Esophagus squamous epithelium (tissue), 4 donors: ENCODE data around the gene PPM1N.

Source experiments
- POLR2A ChIP-seq, 4 donors: fragments of 450-650 bp; IDR thresholded peaks; one replicate each; pipeline ENCODE4 v1.6.1; 2017; ENCODE audit warnings: antibody characterized with exemption in 4 of 4, mild to moderate bottlenecking in 4 of 4, moderate library complexity in 3 of 4
- TF ChIP-seq, protein P1 (sequence below), 6 experiments: fragments of 450-650 bp in 4 of 6; fragments of 200-600 bp in 2 of 6; sonication (generic) in 2 of 6; IDR thresholded peaks; one replicate each; pipeline ENCODE4 v1.5.1; 2016 to 2019; ENCODE audit warnings: antibody characterized with exemption in 6 of 6, mild to moderate bottlenecking in 4 of 6, moderate library complexity in 4 of 6

DNA sequence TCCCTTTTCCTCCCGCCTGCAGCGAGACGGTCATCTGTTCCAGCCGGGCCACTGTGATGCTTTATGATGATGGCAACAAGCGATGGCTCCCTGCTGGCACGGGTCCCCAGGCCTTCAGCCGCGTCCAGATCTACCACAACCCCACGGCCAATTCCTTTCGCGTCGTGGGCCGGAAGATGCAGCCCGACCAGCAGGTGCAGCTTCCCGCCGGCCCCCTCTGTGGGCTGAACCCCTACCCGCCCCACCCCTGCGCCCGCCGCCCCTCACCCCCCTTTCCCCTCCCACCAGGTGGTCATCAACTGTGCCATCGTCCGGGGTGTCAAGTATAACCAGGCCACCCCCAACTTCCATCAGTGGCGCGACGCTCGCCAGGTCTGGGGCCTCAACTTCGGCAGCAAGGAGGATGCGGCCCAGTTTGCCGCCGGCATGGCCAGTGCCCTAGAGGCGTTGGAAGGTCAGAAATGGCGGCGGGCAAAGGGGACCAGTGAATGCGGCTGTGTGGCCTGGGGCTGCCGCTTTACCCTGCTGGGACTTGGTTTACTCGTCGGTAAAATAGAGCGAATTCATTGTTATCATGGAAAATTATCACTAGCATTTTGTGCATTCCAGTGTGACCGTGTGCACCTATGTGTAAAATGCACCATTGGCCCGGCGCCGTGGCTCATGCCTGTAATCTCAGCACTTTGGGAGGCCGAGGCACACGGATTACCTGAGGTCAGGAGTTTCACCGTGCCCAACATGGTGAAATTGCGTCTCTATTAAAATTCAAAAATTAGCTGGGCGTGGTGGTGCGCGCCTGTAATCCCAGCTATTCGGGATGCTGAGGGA lies 19.6 kb downstream of the PPM1N start:
- TF ChIP-seq, protein P1, sequence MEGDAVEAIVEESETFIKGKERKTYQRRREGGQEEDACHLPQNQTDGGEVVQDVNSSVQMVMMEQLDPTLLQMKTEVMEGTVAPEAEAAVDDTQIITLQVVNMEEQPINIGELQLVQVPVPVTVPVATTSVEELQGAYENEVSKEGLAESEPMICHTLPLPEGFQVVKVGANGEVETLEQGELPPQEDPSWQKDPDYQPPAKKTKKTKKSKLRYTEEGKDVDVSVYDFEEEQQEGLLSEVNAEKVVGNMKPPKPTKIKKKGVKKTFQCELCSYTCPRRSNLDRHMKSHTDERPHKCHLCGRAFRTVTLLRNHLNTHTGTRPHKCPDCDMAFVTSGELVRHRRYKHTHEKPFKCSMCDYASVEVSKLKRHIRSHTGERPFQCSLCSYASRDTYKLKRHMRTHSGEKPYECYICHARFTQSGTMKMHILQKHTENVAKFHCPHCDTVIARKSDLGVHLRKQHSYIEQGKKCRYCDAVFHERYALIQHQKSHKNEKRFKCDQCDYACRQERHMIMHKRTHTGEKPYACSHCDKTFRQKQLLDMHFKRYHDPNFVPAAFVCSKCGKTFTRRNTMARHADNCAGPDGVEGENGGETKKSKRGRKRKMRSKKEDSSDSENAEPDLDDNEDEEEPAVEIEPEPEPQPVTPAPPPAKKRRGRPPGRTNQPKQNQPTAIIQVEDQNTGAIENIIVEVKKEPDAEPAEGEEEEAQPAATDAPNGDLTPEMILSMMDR (IDR thresholded peaks at IDR 0.05), result no peak
- TF ChIP-seq POLR2A (IDR thresholded peaks at IDR 0.05), result no peak
